ENCODE measurements around the gene PRLHR. TPM values are rescaled to one million over a fixed set of nuclear protein-coding genes. Genes with fewer than 3 reads are reported as not detected.

The PRLHR gene
- total RNA-seq, 1 experiment from 2014 or later: not detected

DNA sequence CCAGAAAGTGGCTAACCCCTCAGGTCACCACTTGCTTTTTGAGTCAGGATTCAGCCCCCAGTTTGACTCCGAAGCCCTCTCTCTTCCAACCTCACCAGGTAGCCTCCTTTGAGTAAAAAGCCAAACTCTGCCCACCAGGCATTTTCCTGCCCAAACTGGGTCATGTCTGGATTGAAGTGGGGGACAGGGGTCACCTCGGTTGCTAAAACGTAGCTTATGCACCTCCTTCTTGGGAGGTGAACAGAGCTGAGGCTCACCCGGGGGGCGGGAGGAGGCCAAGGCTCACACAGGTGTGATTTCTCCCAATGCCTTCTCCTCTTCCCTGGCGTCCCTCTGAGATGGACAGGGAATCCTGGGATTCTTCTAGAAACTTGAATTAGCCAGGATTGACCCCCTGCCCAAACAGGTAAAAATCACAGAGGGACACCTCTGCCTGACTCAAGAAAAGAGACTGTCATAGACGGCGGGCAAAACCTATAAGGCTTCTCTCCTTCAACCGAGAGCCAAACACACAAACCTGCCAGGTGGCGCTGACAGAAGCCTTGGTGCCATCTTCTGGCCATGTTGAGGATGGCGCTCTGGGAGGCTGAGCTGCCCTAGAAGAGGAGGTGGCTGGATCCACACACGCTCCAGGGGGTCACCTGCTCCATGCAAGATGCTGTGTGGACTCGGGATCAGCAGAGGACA lies 51.6 kb downstream of the PRLHR start:
- Histone ChIP-seq H3K27me3 (replicated peaks; ENCODE audit: insufficient read depth, low read depth, low read length, poor library complexity) (peaks cover 5% of the 10 kb centered on the region), H3K4me3 (ENCODE audit: low read depth, low read length, poor library complexity, severe bottlenecking) (no peak overlapping the region), H3K27ac (ENCODE audit: low read depth, low read length, poor library complexity, severe bottlenecking) (no peak overlapping the region), H3K9me3 (ENCODE audit: low read depth, low read length, poor library complexity, severe bottlenecking) (no peaks in the 10 kb centered on the region), H3K4me1 (ENCODE audit: insufficient read depth, low read length, poor library complexity, severe bottlenecking) (no peaks in the 10 kb centered on the region), H3K36me3 (ENCODE audit: insufficient read depth, low read length, poor library complexity, severe bottlenecking) (no peaks in the 10 kb centered on the region)
- intact Hi-C loops (cut with micrococcal nuclease; ENCODE audit: unreplicated experiment): loop anchor here (10.0 kb wide), 1 partner anchor 1049 kb away; no protein-coding TSS in a partner anchor
- BruUV-seq (replicated peaks): no TSS peak
- ChIA-PET CTCF (interaction anchor here (0.6 to 1.9 kb wide), 2 partner anchors 85 to 1327 kb away, joined by 4 read pairs; no protein-coding TSS in a partner anchor), POLR2A (ENCODE audit: low non-redundant PET) (no interaction called here)
- TF ChIP-seq EZH2 (IDR thresholded peaks at IDR 0.05; ENCODE audit: borderline replicate concordance, low read depth, low read length, poor library complexity, severe bottlenecking): no peak
- TF ChIP-seq, protein P1, sequence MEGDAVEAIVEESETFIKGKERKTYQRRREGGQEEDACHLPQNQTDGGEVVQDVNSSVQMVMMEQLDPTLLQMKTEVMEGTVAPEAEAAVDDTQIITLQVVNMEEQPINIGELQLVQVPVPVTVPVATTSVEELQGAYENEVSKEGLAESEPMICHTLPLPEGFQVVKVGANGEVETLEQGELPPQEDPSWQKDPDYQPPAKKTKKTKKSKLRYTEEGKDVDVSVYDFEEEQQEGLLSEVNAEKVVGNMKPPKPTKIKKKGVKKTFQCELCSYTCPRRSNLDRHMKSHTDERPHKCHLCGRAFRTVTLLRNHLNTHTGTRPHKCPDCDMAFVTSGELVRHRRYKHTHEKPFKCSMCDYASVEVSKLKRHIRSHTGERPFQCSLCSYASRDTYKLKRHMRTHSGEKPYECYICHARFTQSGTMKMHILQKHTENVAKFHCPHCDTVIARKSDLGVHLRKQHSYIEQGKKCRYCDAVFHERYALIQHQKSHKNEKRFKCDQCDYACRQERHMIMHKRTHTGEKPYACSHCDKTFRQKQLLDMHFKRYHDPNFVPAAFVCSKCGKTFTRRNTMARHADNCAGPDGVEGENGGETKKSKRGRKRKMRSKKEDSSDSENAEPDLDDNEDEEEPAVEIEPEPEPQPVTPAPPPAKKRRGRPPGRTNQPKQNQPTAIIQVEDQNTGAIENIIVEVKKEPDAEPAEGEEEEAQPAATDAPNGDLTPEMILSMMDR (conservative IDR thresholded peaks at IDR 0.05; ENCODE audit: low read depth, low read length): peak; percentile 68
- DNase-seq (ENCODE audit: low spot score): peak; percentile 40

GRCh38 chr10:118542745-118543144 lies 52.7 kb downstream of the PRLHR start:
- Histone ChIP-seq H3K36me3 (ENCODE audit: insufficient read depth, low read length, poor library complexity, severe bottlenecking) (no peaks in the 10 kb centered on the region), H3K9me3 (ENCODE audit: low read depth, low read length, poor library complexity, severe bottlenecking) (no peaks in the 10 kb centered on the region), H3K4me1 (ENCODE audit: insufficient read depth, low read length, poor library complexity, severe bottlenecking) (no peaks in the 10 kb centered on the region), H3K27me3 (replicated peaks; ENCODE audit: insufficient read depth, low read depth, low read length, poor library complexity) (peaks cover 7% of the 10 kb centered on the region), H3K4me3 (ENCODE audit: low read depth, low read length, poor library complexity, severe bottlenecking) (no peak overlapping the region), H3K27ac (ENCODE audit: low read depth, low read length, poor library complexity, severe bottlenecking) (no peak overlapping the region)
- no peak for DNase-seq (ENCODE audit: low spot score)
- POLR2A ChIA-PET (ENCODE audit: low non-redundant PET): no interaction called here
- TF ChIP-seq, protein P1 (conservative IDR thresholded peaks at IDR 0.05; ENCODE audit: low read depth, low read length): no peak
- TF ChIP-seq EZH2 (IDR thresholded peaks at IDR 0.05; ENCODE audit: borderline replicate concordance, low read depth, low read length, poor library complexity, severe bottlenecking): no peak
- no TSS peak for BruUV-seq (replicated peaks)
- CTCF ChIA-PET: no interaction called here
- intact Hi-C loops (cut with micrococcal nuclease; ENCODE audit: unreplicated experiment): loop anchor here (10.0 kb wide), 1 partner anchor 1048 kb away; no protein-coding TSS in a partner anchor

DNA sequence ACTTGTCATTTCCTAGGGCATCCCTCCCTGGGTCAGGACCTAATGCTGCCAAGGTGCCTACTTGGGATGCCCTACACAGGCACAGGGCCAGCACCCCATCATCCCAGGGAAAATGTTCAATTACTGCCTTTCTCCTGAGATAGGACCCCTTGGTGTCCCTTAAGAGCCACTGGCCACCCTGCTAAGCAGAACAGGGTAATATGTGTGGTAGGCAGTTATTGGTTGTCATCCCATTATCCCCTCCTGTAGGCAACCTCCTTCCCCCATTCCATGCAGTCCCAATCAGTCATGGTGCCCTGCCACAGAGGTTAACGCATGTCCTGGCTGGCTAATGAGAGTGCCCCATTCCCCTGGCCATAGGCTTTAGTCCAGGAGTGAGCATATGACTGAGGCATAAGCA lies 53.2 kb downstream of the PRLHR start:
- ChIA-PET CTCF (no interaction called here), POLR2A (ENCODE audit: low non-redundant PET) (no interaction called here)
- Histone ChIP-seq H3K4me3 (ENCODE audit: low read depth, low read length, poor library complexity, severe bottlenecking) (no peak overlapping the region), H3K27ac (ENCODE audit: low read depth, low read length, poor library complexity, severe bottlenecking) (no peak overlapping the region), H3K4me1 (ENCODE audit: insufficient read depth, low read length, poor library complexity, severe bottlenecking) (no peaks in the 10 kb centered on the region), H3K36me3 (ENCODE audit: insufficient read depth, low read length, poor library complexity, severe bottlenecking) (no peaks in the 10 kb centered on the region), H3K9me3 (ENCODE audit: low read depth, low read length, poor library complexity, severe bottlenecking) (no peaks in the 10 kb centered on the region), H3K27me3 (replicated peaks; ENCODE audit: insufficient read depth, low read depth, low read length, poor library complexity) (peaks cover 11% of the 10 kb centered on the region)
- BruUV-seq (replicated peaks): no TSS peak
- no peak for DNase-seq (ENCODE audit: low spot score)
- TF ChIP-seq, protein P1 (conservative IDR thresholded peaks at IDR 0.05; ENCODE audit: low read depth, low read length): no peak
- no peak for TF ChIP-seq EZH2 (IDR thresholded peaks at IDR 0.05; ENCODE audit: borderline replicate concordance, low read depth, low read length, poor library complexity, severe bottlenecking)
- intact Hi-C loops (cut with micrococcal nuclease; ENCODE audit: unreplicated experiment): loop anchor here (10.0 kb wide), 1 partner anchor 1047 kb away; no protein-coding TSS in a partner anchor

Measured in A673 (cell line).